Skeletal muscle satellite cell (primary cell): ENCODE results near the gene MYBPC3.

Experiments
- H3K27me3 ChIP-seq: 2 replicates; pipeline ENCODE4 v1.7.0; 2013; ENCODE audit warnings: low read length; ENCODE audit not compliant: control insufficient read depth, insufficient read depth
- H3K36me3 ChIP-seq: 2 replicates; pipeline ENCODE4 v1.7.0; 2013; ENCODE audit warnings: mild to moderate bottlenecking, control low read depth, low read length; ENCODE audit not compliant: insufficient read depth
- H3K4me1 ChIP-seq: 2 replicates; pipeline ENCODE4 v1.7.0; 2013; ENCODE audit warnings: low read length; ENCODE audit not compliant: control insufficient read depth, insufficient read depth
- H3K4me2 ChIP-seq: 2 replicates; pipeline ENCODE4 v1.7.0; 2013; ENCODE audit warnings: mild to moderate bottlenecking, low read length
- H3K4me3 ChIP-seq: 2 replicates; pipeline ENCODE4 v1.7.0; 2013; ENCODE audit warnings: low read length
- H3K9ac ChIP-seq: 2 replicates; pipeline ENCODE4 v1.7.0; 2013; ENCODE audit warnings: mild to moderate bottlenecking, low read depth, low read length, moderate library complexity
- H3K9me3 ChIP-seq: replicated peaks from 2 replicates; pipeline ENCODE4 v1.7.0; 2013; ENCODE audit warnings: mild to moderate bottlenecking, control low read depth, low read length

Gene MYBPC3

GRCh38 chr11:47332791-47333525 lies 19.5 kb downstream of the MYBPC3 start:
- Histone ChIP-seq H3K4me2 (no peak overlapping the region), H3K4me1 (no peaks in the 10 kb centered on the region), H3K9ac (no peak overlapping the region), H3K4me3 (no peak overlapping the region), H3K27me3 (no peaks in the 10 kb centered on the region), H3K9me3 (no peaks in the 10 kb centered on the region), H3K36me3 (peaks cover 17% of the 10 kb centered on the region)

DNA sequence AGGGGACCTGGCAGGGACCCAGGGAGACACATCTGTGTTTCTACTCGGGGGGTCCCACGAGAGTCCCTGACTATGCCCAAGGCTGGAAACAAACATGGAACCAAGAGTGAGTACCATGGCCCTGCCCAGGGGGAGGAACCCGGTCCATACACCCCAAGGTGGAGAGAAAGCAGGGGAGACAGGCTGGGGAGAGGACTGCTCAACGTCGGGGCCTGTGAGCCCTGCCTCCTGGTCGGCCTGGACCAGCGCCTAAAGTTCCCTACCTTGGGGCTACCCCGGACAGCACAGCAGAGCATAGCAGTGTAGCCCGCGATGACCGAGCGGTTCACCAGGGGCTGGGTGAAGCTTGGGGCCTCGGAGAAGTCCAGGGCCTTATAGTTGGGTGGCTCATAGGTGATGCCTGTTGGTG lies 20.2 kb downstream of the MYBPC3 start:
- H3K4me1 ChIP-seq, result no peaks in the 10 kb centered on the region
- peaks cover 19% of the 10 kb centered on the region for H3K36me3 ChIP-seq
- no peak overlapping the region for H3K9ac ChIP-seq
- H3K4me3 ChIP-seq, result no peak overlapping the region
- no peak overlapping the region for H3K4me2 ChIP-seq
- H3K9me3 ChIP-seq, result no peaks in the 10 kb centered on the region
- no peaks in the 10 kb centered on the region for H3K27me3 ChIP-seq

- H3K4me3 ChIP-seq, result no peak overlapping the region
- no peak overlapping the region for H3K4me2 ChIP-seq
- peaks cover 22% of the 10 kb centered on the region for H3K36me3 ChIP-seq
- H3K4me1 ChIP-seq, result no peaks in the 10 kb centered on the region
- no peaks in the 10 kb centered on the region for H3K27me3 ChIP-seq
- no peak overlapping the region for H3K9ac ChIP-seq
- no peaks in the 10 kb centered on the region for H3K9me3 ChIP-seq
These were observed 20.8 kb downstream of the MYBPC3 start for GRCh38 chr11:47331454-47332302.

DNA sequence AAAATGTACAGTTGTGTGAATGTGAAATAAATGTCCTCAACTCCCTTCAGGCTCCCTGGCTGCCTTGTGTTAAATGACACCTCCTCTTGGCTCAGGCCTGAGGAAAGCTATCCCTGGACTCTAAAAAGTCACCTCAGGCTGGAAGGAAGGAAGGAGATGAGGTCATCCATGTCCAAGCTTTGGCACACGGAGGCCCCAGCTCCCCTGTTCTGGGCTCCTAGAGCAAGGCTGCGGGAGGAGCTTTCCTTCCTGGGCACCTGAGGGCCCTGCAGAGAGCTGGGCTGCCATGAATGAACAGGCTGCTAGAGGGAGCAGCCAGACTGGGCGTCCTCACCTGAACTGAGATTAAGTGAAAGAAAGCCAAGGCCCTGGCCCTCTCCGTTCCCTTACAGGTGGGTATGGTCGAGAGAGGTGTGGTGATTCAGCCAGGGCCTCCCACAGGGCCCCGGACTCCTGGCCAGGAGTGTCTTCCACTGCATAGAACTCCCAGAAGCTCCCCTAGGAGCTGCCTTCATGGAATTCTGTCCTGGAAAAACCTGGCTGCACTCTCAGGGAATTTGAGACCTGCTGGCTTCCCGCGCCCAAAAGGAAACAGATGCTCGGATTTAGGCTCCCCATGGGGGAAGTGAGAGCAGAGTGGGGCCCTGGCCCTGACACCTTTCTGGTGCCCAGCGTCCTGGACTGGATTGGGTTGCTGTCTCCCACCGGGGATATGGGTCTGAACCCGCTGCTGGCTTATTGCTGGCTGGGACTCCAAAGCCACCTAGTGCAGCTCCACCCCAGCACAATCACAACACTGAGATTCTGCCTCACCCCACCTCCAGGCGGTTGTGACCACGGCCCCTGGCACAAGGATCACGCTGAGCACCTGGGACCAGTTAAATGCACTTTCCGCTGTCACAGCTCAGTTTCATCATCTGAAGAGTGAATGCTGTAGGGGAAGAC lies 22.2 kb downstream of the MYBPC3 start:
- Histone ChIP-seq H3K4me2 (no peak overlapping the region), H3K9ac (no peak overlapping the region), H3K4me1 (no peaks in the 10 kb centered on the region), H3K4me3 (no peak overlapping the region), H3K36me3 (peaks cover 24% of the 10 kb centered on the region), H3K9me3 (no peaks in the 10 kb centered on the region), H3K27me3 (no peaks in the 10 kb centered on the region)

DNA sequence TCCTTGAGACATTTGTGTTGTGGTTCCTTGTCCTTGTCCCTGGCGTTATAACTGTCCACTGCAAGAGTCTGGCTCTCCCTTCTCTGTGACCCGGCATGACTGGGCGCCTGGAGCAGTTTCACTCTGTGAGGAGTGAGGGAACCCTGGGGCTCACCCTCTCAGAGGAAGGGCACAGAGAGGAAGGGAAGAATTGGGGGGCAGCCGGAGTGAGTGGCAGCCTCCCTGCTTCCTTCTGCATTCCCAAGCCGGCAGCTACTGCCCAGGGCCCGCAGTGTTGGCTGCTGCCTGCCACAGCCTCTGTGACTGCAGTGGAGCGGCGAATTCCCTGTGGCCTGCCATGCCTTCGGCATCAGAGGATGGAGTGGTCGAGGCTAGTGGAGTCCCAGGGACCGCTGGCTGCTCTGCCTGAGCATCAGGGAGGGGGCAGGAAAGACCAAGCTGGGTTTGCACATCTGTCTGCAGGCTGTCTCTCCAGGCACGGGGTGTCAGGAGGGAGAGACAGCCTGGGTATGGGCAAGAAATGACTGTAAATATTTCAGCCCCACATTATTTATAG lies 23.0 kb downstream of the MYBPC3 start:
- Histone ChIP-seq H3K4me3 (no peak overlapping the region), H3K4me2 (no peak overlapping the region), H3K27me3 (no peaks in the 10 kb centered on the region), H3K9ac (no peak overlapping the region), H3K4me1 (no peaks in the 10 kb centered on the region), H3K36me3 (peaks cover 24% of the 10 kb centered on the region), H3K9me3 (no peaks in the 10 kb centered on the region)

DNA sequence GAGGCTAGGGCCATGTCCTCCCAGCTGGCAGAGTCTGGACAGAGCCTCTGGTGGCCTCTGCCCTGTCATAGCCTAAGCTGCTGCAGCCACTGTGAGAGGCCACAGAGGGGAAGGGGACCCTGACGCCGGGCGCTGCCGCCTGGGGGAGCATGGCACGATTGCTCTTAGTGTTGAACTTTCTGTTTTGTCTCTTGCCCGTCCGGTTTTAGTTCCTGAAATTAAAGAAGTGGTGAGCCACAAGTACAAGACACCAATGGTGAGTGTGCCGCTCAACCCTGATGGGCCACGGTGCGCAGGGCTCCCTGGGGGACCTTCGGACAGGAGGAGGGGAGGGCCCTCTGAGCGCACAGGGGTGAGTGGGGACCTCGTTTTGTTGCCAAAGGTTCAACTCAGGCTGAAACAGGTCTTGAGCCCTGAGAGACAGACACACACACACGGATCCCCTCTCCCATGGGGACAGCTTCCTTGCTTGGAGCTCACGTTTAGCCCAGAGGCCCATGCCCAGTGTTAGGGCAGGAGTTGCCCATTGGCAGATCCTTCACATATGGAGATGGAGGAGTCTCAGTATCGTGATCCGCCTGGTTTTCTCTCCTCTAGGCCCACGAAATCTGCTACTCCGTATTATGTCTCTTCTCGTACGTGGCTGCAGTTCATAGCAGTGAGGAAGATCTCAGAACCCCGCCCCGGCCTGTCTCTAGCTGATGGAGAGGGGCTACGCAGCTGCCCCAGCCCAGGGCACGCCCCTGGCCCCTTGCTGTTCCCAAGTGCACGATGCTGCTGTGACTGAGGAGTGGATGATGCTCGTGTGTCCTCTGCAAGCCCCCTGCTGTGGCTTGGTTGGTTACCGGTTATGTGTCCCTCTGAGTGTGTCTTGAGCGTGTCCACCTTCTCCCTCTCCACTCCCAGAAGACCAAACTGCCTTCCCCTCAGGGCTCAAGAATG lies 23.8 kb downstream of the MYBPC3 start:
- Histone ChIP-seq H3K4me1 (no peaks in the 10 kb centered on the region), H3K9me3 (no peaks in the 10 kb centered on the region), H3K27me3 (no peaks in the 10 kb centered on the region), H3K4me3 (no peak overlapping the region), H3K4me2 (no peak overlapping the region), H3K9ac (no peak overlapping the region), H3K36me3 (peaks cover 24% of the 10 kb centered on the region)

GRCh38 chr11:47327949-47328348 lies 24.6 kb downstream of the MYBPC3 start:
- H3K9me3 ChIP-seq, result no peaks in the 10 kb centered on the region
- no peak overlapping the region for H3K9ac ChIP-seq
- H3K4me1 ChIP-seq, result no peaks in the 10 kb centered on the region
- H3K36me3 ChIP-seq, result peaks cover 24% of the 10 kb centered on the region
- no peaks in the 10 kb centered on the region for H3K27me3 ChIP-seq
- no peak overlapping the region for H3K4me2 ChIP-seq
- no peak overlapping the region for H3K4me3 ChIP-seq

DNA sequence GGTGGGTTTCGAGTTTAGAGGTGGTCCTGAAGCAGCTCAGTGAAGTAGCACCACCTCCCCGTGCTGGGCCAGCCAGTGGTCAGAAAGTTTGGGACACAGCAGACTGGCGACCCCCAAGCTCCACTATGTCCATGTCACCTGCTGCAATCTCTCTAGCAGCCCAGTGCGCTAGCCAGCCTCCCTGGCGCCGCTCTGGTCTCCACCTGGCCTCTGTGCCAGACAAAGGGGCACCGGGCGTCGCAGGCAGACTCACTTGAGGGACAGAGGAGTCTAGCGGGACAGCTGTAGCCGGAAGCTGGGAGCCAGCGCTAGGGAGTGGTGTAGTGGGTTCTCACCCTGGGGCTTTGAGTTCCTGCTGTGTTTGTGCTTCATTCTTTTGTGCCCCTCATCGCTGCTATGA lies 25.5 kb downstream of the MYBPC3 start:
- Histone ChIP-seq H3K4me2 (no peak overlapping the region), H3K4me1 (no peaks in the 10 kb centered on the region), H3K4me3 (no peak overlapping the region), H3K27me3 (no peaks in the 10 kb centered on the region), H3K9me3 (no peaks in the 10 kb centered on the region), H3K9ac (no peak overlapping the region), H3K36me3 (peaks cover 25% of the 10 kb centered on the region)

DNA sequence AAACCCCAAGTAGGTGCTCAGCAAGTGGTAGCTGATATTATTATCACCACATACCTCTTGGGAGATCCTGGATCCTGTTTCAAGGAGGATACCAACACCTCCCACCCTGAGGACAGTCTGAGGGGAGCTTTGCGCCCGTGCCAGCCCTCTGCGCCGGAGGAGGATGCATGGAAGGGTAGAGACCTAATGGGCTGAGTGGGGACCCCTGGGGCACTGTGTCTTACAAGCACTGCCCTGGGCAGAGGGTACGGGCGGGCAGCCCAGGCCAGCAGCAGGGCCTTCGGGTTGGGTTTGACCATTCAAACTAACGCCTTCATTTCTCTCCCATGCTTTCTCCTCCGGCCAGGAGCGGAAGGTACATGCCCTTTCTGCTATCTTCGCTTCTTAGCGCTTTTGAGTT lies 26.3 kb downstream of the MYBPC3 start:
- H3K4me1 ChIP-seq, result no peaks in the 10 kb centered on the region
- no peaks in the 10 kb centered on the region for H3K9me3 ChIP-seq
- H3K4me3 ChIP-seq, result no peak overlapping the region
- H3K36me3 ChIP-seq, result peaks cover 33% of the 10 kb centered on the region
- no peak overlapping the region for H3K4me2 ChIP-seq
- no peak overlapping the region for H3K9ac ChIP-seq
- H3K27me3 ChIP-seq, result no peaks in the 10 kb centered on the region

DNA sequence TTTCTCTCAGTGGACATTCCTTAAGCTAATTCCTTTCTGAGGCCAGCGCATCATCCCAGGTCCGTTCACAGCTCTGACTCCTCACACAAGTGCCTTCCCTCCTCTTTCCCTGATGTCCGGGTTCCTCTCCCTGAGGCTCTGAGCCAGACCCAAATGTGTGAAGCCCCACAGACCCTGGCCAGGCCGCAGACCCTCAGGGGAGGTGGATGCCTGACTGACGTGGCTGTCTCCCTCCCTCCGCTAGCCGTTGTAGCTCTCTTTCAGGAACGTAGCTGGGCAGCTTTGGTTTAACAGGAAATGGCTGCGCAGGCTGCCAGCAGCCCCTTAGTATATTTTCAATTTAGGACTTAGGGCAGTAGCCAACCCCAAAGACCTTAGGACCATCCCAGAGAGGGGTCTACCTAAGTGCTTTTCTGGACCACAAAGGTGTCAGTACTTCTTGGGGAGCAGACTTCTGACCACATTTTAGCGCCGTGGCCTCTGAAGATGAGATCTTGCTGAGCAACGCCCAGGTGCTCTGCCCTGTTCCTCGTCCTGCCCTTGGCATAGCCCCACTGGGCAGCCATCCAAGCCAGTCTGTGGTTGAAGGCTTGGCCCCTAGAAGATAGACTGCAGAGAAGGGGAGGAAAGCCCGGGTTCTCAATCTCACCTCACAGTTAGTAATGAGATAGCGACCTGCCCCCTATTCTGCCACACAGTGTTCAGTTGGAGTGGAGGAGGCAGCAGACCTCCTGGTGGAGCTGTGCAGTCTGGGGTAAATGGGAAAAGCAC lies 27.0 kb downstream of the MYBPC3 start:
- Histone ChIP-seq H3K4me3 (no peak overlapping the region), H3K36me3 (peaks cover 34% of the 10 kb centered on the region), H3K27me3 (no peaks in the 10 kb centered on the region), H3K9me3 (no peaks in the 10 kb centered on the region), H3K9ac (no peak overlapping the region), H3K4me1 (no peaks in the 10 kb centered on the region), H3K4me2 (no peak overlapping the region)
